Astrocyte of the cerebellum (primary cell): ENCODE data around the gene DNTT.

Source experiments
- DNase-seq: peaks from one replicate; pipeline ENCODE4 v3.0.0-alpha.2; 2011; ENCODE audit warnings: low read depth
- H3K4me3 ChIP-seq: 2 replicates; pipeline ENCODE4 v1.5.1; 2011; ENCODE audit warnings: mild to moderate bottlenecking, low read depth, low read length, moderate library complexity
- CTCF ChIP-seq: IDR thresholded peaks from 2 replicates; pipeline ENCODE4 v1.5.1; 2012; ENCODE audit warnings: low read length, low read depth, moderate library complexity, mild to moderate bottlenecking; ENCODE audit errors: missing control alignments
- in situ Hi-C: cut with HindIII; loops from 2 replicates; pipeline ENCODE4 v1.10.0; 2017; ENCODE audit warnings: low sequenced_read_pairs

Gene DNTT

DNA sequence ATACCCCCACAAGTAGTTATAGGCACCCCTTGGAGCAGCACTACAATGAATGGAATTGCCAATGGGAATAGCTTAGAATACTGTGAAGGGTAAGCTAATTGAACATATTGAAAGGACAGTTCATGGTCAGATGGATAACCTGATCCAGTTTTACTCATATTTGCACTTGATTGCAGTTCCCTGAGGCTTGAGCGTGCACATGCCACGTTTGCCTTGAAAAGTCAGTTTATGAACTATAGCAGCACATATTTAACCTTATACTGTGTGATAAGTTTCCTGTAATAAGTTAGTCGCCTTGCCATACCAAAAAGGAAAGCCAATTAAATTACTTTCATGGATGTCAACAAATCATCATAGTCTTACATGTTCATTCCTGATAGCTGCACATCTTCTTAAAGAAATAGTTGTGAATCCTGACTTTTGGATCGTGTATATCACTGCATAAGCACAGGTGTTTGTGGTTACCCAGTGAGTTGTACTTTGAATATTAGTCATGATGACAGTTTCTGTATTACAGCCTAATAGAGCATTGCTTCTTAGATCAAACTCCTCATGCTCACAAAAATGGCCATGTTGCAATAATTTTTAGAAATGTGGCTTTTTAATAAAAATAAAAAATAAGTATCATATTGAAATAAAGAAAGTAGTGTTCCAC lies 21.6 kb downstream of the DNTT start:
- in situ Hi-C loops, result no loop called here
- no peak for TF ChIP-seq CTCF
- H3K4me3 ChIP-seq, result no peak overlapping the region
- DNase-seq, result no peak

DNA sequence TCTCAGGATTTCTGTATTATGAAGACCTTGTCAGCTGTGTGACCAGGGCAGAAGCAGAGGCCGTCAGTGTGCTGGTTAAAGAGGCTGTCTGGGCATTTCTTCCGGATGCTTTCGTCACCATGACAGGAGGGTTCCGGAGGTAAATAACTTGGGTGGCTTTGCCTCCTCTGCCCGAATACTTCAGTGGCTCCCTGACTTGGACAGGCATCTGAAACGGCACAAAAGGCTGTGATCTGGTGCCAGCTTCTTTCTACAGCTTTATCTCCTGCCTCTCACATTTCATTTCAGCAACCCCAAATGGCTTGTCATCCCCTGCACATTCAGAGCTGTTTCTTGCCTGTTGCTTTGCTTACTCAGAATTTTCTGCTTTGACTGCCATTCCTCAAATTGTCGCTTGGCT lies 23.2 kb downstream of the DNTT start:
- DNase-seq, result no peak
- H3K4me3 ChIP-seq, result no peak overlapping the region
- in situ Hi-C loops, result no loop called here
- TF ChIP-seq CTCF, result no peak

DNA sequence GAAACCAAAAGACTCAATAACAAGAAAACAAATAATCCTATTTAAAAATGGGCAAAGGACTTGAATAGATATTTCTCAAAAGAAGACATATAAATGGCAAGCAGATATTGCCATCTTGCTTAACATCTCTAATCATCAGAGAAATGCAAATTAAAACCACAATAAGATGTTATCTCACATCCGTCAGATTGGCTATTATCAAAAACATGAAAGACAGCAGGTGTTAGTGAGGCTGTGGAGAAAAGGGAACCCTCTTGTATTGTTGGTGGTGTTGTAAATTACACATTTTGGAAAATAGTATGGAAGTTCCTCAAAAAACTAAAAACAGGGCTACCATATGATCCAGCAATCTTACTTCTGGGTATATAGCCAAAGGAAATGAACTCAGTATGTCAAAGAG lies 28.9 kb downstream of the DNTT start:
- in situ Hi-C loops, result no loop called here
- no peak overlapping the region for H3K4me3 ChIP-seq
- TF ChIP-seq CTCF, result no peak
- DNase-seq, result no peak

DNA sequence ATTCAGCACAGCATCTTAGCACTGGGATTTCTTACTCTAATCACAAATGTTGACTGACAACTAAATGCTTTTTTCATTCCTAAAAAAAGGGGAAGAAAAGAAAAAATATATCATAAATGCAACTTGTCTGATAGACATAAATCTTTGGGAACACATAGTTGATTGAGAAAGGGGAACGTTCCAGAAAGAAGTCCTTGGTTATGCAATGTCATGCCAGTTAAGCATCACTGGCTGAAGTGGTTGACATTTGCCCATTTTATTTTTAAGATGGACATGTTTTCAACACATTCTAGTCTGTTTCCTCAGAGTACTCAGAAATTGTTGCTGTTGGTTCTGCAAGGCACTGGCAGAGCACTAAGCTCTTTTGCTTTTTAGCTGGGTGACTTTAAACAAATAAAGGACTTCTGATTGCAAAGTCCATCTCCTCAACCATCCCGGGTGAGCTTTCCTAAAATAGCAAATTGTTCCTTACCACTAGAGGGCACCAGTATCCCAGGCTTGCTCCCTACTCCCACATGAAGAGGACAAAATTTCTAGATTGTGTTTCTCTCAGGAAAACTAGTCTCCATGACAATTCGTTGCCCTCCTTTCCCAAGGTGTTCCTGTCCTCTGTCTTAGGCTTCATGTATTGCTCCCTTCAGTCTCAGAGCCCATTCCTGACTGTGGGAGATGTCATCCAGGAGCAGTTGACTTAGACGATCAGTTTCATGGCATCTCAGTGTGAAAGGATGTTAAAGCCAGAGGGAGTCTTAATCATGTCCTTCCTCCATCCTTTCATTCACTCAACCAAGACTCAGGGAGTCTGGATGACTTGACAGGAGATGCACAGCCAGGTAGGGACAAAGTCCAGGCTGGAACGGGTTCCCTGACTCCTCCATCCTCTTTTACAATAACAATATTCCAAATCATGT lies 30.6 kb downstream of the DNTT start:
- in situ Hi-C loops, result no loop called here

DNA sequence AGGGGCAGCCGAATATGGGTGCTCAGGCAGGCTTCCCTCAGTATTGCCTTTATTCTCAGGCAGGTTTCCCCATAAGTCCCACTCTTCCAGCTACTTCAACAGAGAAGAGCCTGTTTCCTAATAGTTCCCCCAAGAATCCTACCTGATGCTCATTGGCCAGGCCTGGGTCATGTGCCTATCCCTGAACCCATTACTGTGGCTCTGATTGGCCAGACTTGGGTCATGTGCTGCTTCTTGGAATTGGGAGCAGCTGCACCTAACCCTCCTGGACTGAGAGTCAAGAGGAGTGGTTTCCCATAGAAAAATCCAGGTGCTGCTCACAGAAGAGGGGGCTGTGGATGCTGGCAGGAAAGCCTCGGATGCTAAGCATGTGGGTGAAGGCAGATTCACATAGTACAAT lies 32.9 kb downstream of the DNTT start:
- DNase-seq, result no peak
- no peak for TF ChIP-seq CTCF
- no peak overlapping the region for H3K4me3 ChIP-seq
- in situ Hi-C loops, result no loop called here

More for the DNA sequence above, 30.6 kb downstream of the DNTT start:
- DNase-seq, result peak; percentile 9
- TF ChIP-seq CTCF, result peak; percentile 92
- H3K4me3 ChIP-seq, result no peak overlapping the region

DNA sequence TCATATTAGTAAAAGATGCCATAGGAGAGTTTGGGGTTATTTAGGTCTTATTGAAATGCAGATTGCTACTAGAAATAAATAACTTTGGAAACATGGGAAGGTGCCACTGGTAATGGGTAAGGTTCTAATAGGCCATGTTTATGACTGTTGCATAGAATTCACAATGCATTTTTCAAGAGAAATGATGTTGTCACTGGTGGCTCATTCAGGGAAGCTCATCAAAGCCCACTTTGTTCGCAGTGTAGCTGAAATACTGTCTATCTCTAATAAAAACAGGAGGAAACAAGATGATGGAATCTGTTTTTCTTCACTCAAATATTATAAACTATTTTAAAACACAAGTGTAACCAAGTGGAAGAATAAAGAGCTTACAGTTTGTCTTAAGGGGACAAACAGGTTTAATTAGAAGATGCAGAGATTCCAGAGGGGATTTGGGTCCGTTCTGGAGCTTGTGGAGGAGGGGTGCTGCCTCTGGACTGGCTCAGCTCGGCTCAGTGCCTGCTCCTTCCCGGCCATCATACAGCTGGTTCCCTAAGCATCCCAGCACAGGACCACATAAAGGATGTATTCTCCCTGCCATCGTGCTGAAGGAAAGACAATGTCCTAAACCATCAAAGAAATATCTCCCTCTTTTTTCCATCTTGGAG lies 34.2 kb downstream of the DNTT start:
- in situ Hi-C loops, result no loop called here
- no peak for TF ChIP-seq CTCF
- DNase-seq, result no peak
- no peak overlapping the region for H3K4me3 ChIP-seq
